GM12878 (cell line): Measurements from ENCODE around the gene NAALADL1. TPM values are rescaled to one million over a fixed set of nuclear protein-coding genes. Genes with fewer than 3 reads are reported as not detected.
"Not testable (repeated sequence)": the region's sequence is repeated elsewhere in the genome, so short reads cannot be mapped to it uniquely, and the experiment has no call there.

Experiments
- ATAC-seq: fragments of 200-7000 bp; cut with Tn5 transposase; 3 replicates; pipeline ENCODE4 v1.9.1; 2020; ENCODE audit warnings: mild to moderate bottlenecking, moderate library complexity
- BruUV-seq: library from RNA; stranded (reverse); fragments of 400-500 nt; replicated peaks from 2 replicates; lab custom pipeline; 2021; lab: Mats Ljungman, UMichigan
- CTCF ChIA-PET: fragments of 300-600 bp; sonication (Branson Sonifier 250); formaldehyde crosslinking; extraction: SDS; loops from one replicate; lab custom pipeline; 2021; ENCODE audit warnings: inconsistent platforms; lab: Yijun Ruan, JAX
- POLR2A ChIA-PET: fragments of 350-600 bp; formaldehyde crosslinking; extraction: SDS; loops from one replicate; lab custom pipeline; 2021; ENCODE audit warnings: inconsistent platforms; lab: Charles Lee
- RAD21 ChIA-PET: fragments of 300-600 bp; sonication (Branson Sonifier 250); formaldehyde crosslinking; loops from one replicate; lab custom pipeline; 2023; ENCODE audit warnings: antibody characterized with exemption; ENCODE audit not compliant: unreplicated experiment; lab: Charles Lee
- SMC1A ChIA-PET: fragments of 300-600 bp; sonication (Branson Sonifier 250); formaldehyde crosslinking; loops from one replicate; lab custom pipeline; 2023; ENCODE audit not compliant: unreplicated experiment, uncharacterized antibody; lab: Charles Lee
- DNase-seq: peaks from one replicate; pipeline ENCODE4 v3.0.0-alpha.2; 2011; ENCODE audit warnings: low read depth, low spot score
- FAIRE-seq: peaks from 3 replicates; lab custom pipeline; 2011; peaks lifted over from hg19 to GRCh38; lab: Jason Lieb, UNC
- H2AFZ ChIP-seq: 2 replicates; pipeline ENCODE4 v1.6.0; 2011; ENCODE audit warnings: low read depth, low read length, control low read depth; ENCODE audit not compliant: control insufficient read depth
- H3K27ac ChIP-seq: 2 replicates; pipeline ENCODE4 v1.5.1; 2011; ENCODE audit warnings: control low read depth; ENCODE audit not compliant: control insufficient read depth, insufficient read depth
- H3K27me3 ChIP-seq, 2 experiments: replicated peaks in 1 of 2; 2 replicates each; pipeline versions ENCODE4 v1.6.0 to v1.6.1; 2011; ENCODE audit warnings: low read length in 1 of 2; ENCODE audit not compliant: control insufficient read depth in 2 of 2, insufficient read depth in 2 of 2
- H3K36me3 ChIP-seq, 2 experiments: 2 replicates each; pipeline ENCODE4 v1.5.1; 2011; ENCODE audit warnings: low read length in 1 of 2; ENCODE audit not compliant: control insufficient read depth in 2 of 2, insufficient read depth in 2 of 2
- H3K4me1 ChIP-seq: 2 replicates; pipeline ENCODE4 v1.6.1; 2011; ENCODE audit warnings: mild to moderate bottlenecking, low read length, moderate library complexity, mixed read lengths; ENCODE audit not compliant: control insufficient read depth, insufficient read depth
- H3K4me2 ChIP-seq: 2 replicates; pipeline ENCODE4 v1.6.0; 2011; ENCODE audit warnings: control low read depth; ENCODE audit not compliant: control insufficient read depth, insufficient read depth
- H3K4me3 ChIP-seq: fragments of 200-600 bp; sonication (generic); 2 replicates; pipeline ENCODE4 v1.5.1; 2016
- H3K79me2 ChIP-seq: 2 replicates; pipeline ENCODE4 v1.6.0; 2011; ENCODE audit warnings: low read length; ENCODE audit not compliant: control insufficient read depth, insufficient read depth
- H3K9ac ChIP-seq: 2 replicates; pipeline ENCODE4 v1.8.0; 2011; ENCODE audit warnings: low read length, control low read depth, mixed read lengths; ENCODE audit not compliant: control insufficient read depth, insufficient read depth
- H3K9me3 ChIP-seq: replicated peaks from 3 replicates; pipeline ENCODE4 v1.5.1; 2011; ENCODE audit warnings: mild to moderate bottlenecking, low read length; ENCODE audit not compliant: control insufficient read depth, insufficient read depth
- H4K20me1 ChIP-seq: 2 replicates; pipeline ENCODE4 v1.6.0; 2011; ENCODE audit not compliant: control insufficient read depth, insufficient read depth
- CHD4 ChIP-seq: fragments of 200-600 bp; sonication (generic); IDR thresholded peaks from 2 replicates; pipeline ENCODE4 v1.6.1; 2016; ENCODE audit warnings: mild to moderate bottlenecking
- WGBS: methylation state at CpG from one replicate; pipeline ENCODE4 v1.1.6; 2016; ENCODE audit warnings: low lambda C conversion rate; ENCODE audit not compliant: insufficient replicate concordance, insufficient coverage; ENCODE audit errors: missing lambda C conversion rate; 5-methylcytosine and 5-hydroxymethylcytosine counted together
- in situ Hi-C: fragments of 300-500 bp; cut with MboI; formaldehyde crosslinking; loops from 9 replicates; pipeline ENCODE4 v1.14.3; 2018; ENCODE audit warnings: mixed read lengths
- intact Hi-C: fragments of 100-400 bp; cut with micrococcal nuclease; formaldehyde crosslinking; loops from one replicate; pipeline ENCODE4 v1.14.2; 2022; ENCODE audit not compliant: unreplicated experiment
- polyA plus RNA-seq, 11 experiments: library from polyadenylated mRNA; depleted of rRNA in 4 of 11; unstranded in 6 of 11; stranded (reverse) in 5 of 11; fragments of >200 nt; fragmentation: Nextera tagmentation in 4 of 11; fragmentation: Illumina TruSeq in 1 of 11; extraction: Ambion mirVana in 4 of 11; extraction: Trizol in 1 of 11; gene quantifications; 1 replicate in 1 of 11; 2 replicates in 10 of 11; pipeline versions ENCODE4 v1.2.1 to v1.2.3, GENCODE V29; 2011 to 2016; ENCODE audit warnings: inconsistent platforms in 2 of 11, missing spikeins in 2 of 11, low read depth in 1 of 11
- total RNA-seq, 4 experiments: library from RNA; depleted of rRNA in 3 of 4; stranded (reverse); fragments of >200 nt in 3 of 4; fragmentation: Illumina TruSeq in 1 of 4; extraction: Trizol in 1 of 4; gene quantifications; 2 replicates each; pipeline versions ENCODE4 v1.2.1 to v1.2.3, GENCODE V29; 2013 to 2021
- TF ChIP-seq, protein P1 (sequence below): fragments of 150-350 bp; IDR thresholded peaks from 2 replicates; pipeline ENCODE4 v1.6.1; 2014; ENCODE audit warnings: mild to moderate bottlenecking, low read depth, low read length

NAALADL1 gene
- total and polyA plus RNA-seq, 10 of the 15 experiments (the other 5 are each of a cell fraction or from before 2014, with no cell fraction given), result 0.77 to 5.5 (median 1.5) TPM

DNA sequence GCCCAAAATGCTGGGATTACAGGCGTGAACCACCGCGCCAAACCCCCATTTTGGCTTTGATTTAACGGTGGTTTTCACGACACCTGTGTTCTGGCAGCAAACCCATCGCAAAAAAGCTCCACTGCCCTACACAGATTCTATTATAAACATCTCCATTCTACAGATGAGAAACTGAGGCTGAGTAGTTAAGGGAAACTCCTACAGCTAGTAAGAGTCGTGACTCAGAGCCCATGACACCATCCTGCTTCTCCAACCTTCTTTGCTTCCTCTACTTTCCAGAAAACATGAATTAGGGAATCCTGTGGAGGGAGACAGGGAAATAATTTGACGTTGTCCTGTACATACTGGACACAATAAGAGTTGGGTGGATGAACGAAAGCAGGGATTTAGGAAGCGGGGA is 31.5 kb downstream of the NAALADL1 start:
- intact Hi-C loops (loop anchor here (2.0 kb wide), 1 partner anchor 52 kb away; no protein-coding TSS in a partner anchor), in situ Hi-C loops (no loop called here)
- ATAC-seq (no peak; the same call in 2 of the 3 replicates), DNase-seq (no peak), FAIRE-seq (no peak)
- TF ChIP-seq, protein P1, sequence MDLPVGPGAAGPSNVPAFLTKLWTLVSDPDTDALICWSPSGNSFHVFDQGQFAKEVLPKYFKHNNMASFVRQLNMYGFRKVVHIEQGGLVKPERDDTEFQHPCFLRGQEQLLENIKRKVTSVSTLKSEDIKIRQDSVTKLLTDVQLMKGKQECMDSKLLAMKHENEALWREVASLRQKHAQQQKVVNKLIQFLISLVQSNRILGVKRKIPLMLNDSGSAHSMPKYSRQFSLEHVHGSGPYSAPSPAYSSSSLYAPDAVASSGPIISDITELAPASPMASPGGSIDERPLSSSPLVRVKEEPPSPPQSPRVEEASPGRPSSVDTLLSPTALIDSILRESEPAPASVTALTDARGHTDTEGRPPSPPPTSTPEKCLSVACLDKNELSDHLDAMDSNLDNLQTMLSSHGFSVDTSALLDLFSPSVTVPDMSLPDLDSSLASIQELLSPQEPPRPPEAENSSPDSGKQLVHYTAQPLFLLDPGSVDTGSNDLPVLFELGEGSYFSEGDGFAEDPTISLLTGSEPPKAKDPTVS, result no peak
- TF ChIP-seq CHD4, result 0 out of 2 replicates have a peak, but pooled peaks have one; percentile 76
- 70% methylated on average over 10 of the region's 10 CpGs for WGBS
- Histone ChIP-seq H3K4me1 (peaks cover 8% of the 10 kb centered on the region; the same call in 1 of the 2 replicates), H3K27ac (no peak overlapping the region; the same call in 1 of the 2 replicates), H3K79me2 (peaks cover 1% of the 10 kb centered on the region; the same call in 1 of the 2 replicates), H4K20me1 (no peaks in the 10 kb centered on the region; the same call in 1 of the 2 replicates), H3K36me3 (no peaks in the 10 kb centered on the region; a peak in 1 of 4 replicates), H3K27me3 (no peaks in the 10 kb centered on the region), H3K4me2 (peak overlapping the region; percentile 93), H3K4me3 (peak overlapping the region; percentile 37; the same call in 1 of the 2 replicates), H3K9me3 (no peaks in the 10 kb centered on the region), H3K9ac (0 out of 2 replicates have a peak overlapping the region, but pooled peaks have one; percentile 57), H2AFZ (peak overlapping the region; percentile 97)
- ChIA-PET CTCF (interaction anchor here (0.6 to 5.4 kb wide), 7 partner anchors 9 to 227 kb away, joined by 3 to 39 read pairs (median 3); partner anchors contain the start of genes ARL2, CAPN1 and CDCA5), RAD21 (interaction anchor here (0.7 to 2.9 kb wide), 3 partner anchors 12 to 95 kb away, joined by 3 to 13 read pairs (median 4); partner anchors contain the start of genes ARL2, FAU, MRPL49 and SAC3D1), POLR2A (interaction anchor here (1.6 to 2.6 kb wide), 2 partner anchors 14 to 31 kb away, joined by 3 to 8 read pairs; partner anchors contain the start of gene SAC3D1), SMC1A (interaction anchor here (0.9 to 1.6 kb wide), 8 partner anchors 11 to 94 kb away, joined by 3 to 5 read pairs (median 3); partner anchors contain the start of genes BATF2 and FAU)
- BruUV-seq, result no TSS peak

DNA sequence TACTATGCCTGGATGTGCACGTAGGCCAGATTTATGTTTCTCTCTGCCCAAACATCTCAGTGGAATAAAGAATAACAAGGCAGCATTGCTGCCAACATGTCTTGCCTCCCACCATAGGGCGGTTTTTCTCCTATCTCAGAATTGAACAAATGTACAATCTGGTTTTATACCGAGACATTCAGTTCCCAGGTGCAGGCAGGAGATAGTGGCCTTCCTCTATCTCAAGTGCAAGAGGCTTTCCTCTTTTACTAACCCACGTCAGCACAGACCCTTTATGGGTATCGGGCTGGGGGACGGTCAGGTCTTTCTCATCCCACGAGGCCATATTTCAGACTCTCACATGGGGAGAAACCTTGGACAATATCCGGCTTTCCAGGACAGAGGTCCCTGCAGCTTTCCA is 34.9 kb downstream of the NAALADL1 start:
- H3K36me3 ChIP-seq, H3K79me2 ChIP-seq, H3K27me3 ChIP-seq, ATAC-seq, H3K27ac ChIP-seq, H3K4me2 ChIP-seq, RAD21 ChIA-PET, H3K9ac ChIP-seq, CTCF ChIA-PET, H2AFZ ChIP-seq, H3K9me3 ChIP-seq, BruUV-seq, H3K4me1 ChIP-seq, DNase-seq, SMC1A ChIA-PET, POLR2A ChIA-PET, H4K20me1 ChIP-seq, H3K4me3 ChIP-seq, FAIRE-seq, intact Hi-C loops, in situ Hi-C loops: not testable (repeated sequence)
- 78% methylated on average over 8 of the region's 8 CpGs for WGBS
